ENCODE results near the gene DDC. TPM values are rescaled to one million over a fixed set of nuclear protein-coding genes. Genes with fewer than 3 reads are reported as not detected.
"Not testable (repeated sequence)": the region's sequence is repeated elsewhere in the genome, so short reads cannot be mapped to it uniquely, and the experiment has no call there.

DDC gene
- total RNA-seq, 1 donor from 2014 or later = not detected

- no peak for ATAC-seq
These were observed 23.7 kb upstream of the DDC start for GRCh38 chr7:50588937-50589336.

GRCh38 chr7:50587737-50588136, 22.5 kb upstream of the DDC start:
- no peak for ATAC-seq

GRCh38 chr7:50584793-50585408, 19.7 kb upstream of the DDC start:
- ATAC-seq = peak; percentile 98

GRCh38 chr7:50584386-50584785, 19.2 kb upstream of the DDC start:
- no peak for ATAC-seq

DNA sequence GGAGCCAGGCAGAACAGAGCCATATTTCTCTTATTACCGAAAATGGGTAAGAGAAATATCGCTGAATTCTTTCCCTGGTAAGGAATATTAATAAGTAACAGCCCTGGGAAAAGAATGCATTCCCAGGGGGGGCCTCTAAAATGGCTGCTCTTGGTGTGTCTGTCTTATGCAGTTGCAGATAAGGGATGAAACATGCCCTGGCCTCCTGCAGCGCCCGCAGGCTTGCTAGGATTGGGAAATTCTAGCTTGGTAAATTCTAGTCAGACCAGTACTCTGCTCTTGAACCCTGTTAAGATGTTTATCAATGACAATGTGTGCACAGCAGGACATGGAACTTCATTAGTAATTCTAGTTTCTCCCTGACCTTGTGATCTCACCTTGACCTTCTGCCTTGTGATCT, 18.1 kb upstream of the DDC start:
- ATAC-seq = not testable (repeated sequence)

DNA sequence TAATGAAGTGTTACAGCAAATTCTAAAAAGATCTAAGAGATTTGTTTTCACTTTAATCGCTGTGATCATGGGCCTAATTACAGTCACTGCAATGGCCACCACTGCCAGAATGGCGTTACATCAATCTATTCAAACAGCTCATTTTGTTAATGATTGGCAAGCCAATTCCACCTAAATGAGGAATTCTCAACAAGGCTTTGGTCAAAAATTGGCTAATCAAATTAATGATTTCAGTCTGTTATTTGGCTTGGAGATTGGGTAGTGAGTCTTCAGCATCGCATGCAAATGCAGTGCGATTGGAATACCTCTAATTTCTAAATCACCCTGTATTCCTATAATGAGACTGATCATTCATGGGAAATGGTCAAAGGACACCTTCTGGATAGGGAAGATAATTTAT, 17.1 kb upstream of the DDC start:
- ATAC-seq = not testable (repeated sequence)

DNA sequence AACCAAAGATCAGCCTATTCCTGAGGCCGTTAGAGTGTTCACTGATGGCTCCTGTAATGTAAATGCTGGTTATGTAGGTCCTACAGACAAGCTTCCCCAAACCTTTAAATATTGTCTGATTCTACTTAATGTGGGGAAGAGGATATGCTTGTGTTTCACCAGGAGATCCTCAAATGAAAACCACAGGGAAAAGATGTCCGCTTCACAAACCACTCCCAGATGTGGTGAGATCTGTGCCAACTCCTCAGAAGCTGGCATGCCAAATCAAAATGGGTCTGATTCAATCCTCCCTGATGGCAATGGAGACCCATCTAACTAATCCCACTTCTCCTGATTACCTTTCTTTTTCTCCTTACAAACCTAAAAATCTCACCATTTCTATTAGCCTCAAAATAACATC, 15.5 kb upstream of the DDC start:
- ATAC-seq = not testable (repeated sequence)

DNA sequence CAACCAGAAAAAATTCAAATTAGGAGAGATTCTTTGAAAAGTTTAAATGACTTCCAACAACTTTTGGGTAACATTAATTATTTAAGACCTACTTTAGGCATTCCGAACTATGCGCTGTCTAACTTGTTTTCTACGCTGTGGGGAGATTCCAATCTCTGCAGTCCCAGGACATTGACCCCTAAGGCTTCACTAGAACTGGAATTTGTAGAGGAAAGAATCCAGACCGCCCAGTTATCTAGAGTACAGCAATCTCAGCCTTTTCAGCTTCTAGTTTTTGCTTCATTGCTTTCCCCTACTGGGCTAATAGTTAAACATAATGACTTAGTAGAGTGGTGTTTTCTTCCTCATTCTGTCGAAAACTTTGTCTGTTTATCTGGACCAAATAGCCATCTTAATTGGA, 14.9 kb upstream of the DDC start:
- ATAC-seq = no peak

GRCh38 chr7:50578105-50578504, 12.9 kb upstream of the DDC start:
- ATAC-seq = not testable (repeated sequence)

DNA sequence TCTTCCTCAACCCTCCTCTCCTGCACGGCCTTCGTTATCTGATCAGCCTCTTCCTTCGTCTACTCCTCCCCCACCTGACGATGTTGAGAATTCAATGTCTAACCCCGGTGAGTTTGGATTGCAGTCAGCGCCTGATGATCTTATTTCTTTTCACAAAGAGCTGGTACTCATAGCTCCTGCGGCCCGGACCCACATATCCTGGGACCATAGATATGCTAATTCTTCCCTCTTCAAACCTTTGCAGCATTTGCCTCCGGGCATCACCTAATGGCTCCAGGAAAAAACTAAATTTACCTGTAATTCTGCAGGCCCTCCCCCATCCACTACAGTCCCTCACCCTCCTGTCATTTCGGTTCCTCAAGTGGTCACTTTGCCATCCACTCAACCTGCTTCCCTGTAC, 12.4 kb upstream of the DDC start:
- ATAC-seq = no peak

GRCh38 chr7:50576388-50576787, 11.2 kb upstream of the DDC start:
- not testable (repeated sequence) for ATAC-seq

DNA sequence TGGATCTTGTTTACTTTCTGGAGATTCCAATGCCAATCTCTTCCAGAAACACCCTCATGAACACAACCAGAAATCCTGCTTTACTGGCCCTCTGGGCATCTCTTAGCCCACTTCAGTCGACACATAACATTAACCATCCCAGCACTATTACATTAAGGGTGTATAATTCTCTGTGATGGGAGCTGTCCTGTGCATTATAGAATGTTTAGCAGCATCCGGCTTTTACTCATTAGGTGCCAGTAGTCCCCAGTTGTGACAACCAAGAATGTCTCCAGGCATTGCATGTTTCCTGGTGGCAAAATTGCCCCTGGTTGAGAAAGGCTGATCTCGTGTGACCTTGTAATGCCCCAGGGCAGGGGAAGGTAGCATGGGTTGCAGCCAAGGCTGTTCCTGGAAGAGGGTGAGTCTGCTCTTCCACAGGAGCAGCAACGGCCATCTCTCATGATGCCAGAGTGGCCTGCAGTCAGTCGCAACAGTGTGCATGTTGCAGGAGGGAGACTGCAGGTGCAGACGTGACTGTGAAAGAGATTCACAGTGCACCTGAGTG, 2.6 kb upstream of the DDC start:
- no peak for ATAC-seq

- ATAC-seq = no peak
These were observed 772 bp upstream of the DDC start for GRCh38 chr7:50565977-50566376.

DNA sequence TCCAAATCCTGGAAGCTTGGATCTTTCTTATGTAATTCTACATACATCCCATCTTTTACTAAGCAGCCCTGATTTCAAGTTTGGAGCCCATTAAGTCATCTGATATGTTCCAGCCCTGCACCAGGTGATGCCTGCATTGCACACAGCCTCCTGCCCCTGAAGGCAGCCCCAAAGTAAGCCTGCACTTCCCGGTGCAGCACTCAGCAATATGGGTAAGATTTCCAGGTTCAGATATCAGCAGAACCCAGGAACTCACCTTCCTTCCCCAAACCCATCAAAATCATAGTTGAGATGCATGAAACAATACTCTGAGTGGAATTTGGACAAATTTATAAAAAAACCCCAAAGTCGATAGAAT, 333 bp upstream of the DDC start:
- no peak for ATAC-seq

DNA sequence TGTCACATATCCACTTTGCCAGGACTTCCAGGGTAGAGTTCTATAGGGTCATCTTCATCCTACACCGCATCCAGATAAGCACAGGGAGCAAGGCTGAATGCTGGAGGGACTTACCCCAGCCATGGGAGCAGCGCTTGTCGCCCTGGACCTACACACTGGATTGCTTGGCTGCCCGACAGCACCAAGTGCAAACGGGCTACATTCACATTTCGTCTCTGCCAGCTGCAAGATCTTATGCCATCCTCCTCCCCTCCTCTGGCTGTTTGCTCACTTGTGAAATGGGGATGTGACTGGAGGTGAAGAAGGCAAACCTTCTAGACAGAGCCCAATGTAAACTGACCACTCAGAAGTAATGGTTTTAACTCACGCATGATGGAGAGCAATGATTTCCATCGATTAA, 1.0 kb downstream of the DDC start:
- no peak for ATAC-seq

GRCh38 chr7:50562136-50562535, 3.1 kb downstream of the DDC start:
- no peak for ATAC-seq

- no peak for ATAC-seq
These were observed 4.3 kb downstream of the DDC start for GRCh38 chr7:50560865-50561351.

GRCh38 chr7:50559881-50560280, 5.3 kb downstream of the DDC start:
- no peak for ATAC-seq

GRCh38 chr7:50558294-50559053, 6.7 kb downstream of the DDC start:
- ATAC-seq = no peak

- ATAC-seq = no peak
These were observed 8.1 kb downstream of the DDC start for GRCh38 chr7:50557099-50557498.

- ATAC-seq = no peak
These were observed 8.8 kb downstream of the DDC start for GRCh38 chr7:50556247-50556991.

DNA sequence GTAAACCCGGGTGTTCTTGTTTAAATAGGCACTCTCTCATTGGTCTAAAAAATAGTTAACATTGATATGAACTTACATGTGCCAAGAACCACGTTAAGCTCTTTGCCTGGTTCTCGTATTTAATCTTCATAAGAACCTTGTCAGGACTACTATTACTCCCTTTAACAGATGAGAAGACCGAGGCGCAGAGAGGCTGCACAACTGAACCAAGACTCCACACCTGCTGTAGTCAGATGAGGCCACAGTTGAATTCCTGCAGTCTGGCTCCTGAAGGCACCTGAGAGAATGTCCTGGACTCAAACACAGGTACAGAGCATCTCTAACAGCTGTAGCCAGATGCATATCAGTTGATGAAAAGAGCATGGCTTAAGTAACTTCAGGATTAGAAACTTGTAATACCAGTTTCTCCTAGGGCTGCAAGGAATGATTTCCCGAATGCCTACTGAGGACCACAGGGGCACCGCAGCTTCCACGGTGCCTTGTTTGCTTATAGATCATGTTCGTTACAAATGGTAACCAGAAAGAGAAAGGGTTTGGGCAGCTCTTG, 9.5 kb downstream of the DDC start:
- no peak for ATAC-seq
